GM18507 (cell line): ENCODE results near the gene AIP.

ENCODE experiments used
- DNase-seq: peaks from one replicate; pipeline ENCODE4 v3.0.0; 2011; ENCODE audit warnings: low read depth; ENCODE audit not compliant: insufficient read length; ENCODE audit errors: extremely low spot score
- FAIRE-seq: peaks from 2 replicates; lab custom pipeline; 2011; peaks lifted over from hg19 to GRCh38; lab: Jason Lieb, UNC

The AIP gene

GRCh38 chr11:67522844-67523555 is 40.2 kb downstream of the AIP start, which contains the start of gene CABP2:
CABP2 (minus strand) TSS chr11:67523446; CDS start chr11:67523326, 120 bp downstream.
- DNase-seq (no peak), FAIRE-seq (no peak)

- FAIRE-seq = no peak
Observed at GRCh38 chr11:67523556-67524479, 41.0 kb downstream of the AIP start.

GRCh38 chr11:67524480-67524808 is 41.6 kb downstream of the AIP start:
- FAIRE-seq = no peak
- DNase-seq = no peak

More at GRCh38 chr11:67523556-67524479, 41.0 kb downstream of the AIP start:
- no peak for DNase-seq

- FAIRE-seq (no peak), DNase-seq (no peak)
Observed at GRCh38 chr11:67525275-67525976, 42.6 kb downstream of the AIP start.

GRCh38 chr11:67528376-67528775 is 45.5 kb downstream of the AIP start:
- FAIRE-seq = no peak
- DNase-seq = no peak

DNA sequence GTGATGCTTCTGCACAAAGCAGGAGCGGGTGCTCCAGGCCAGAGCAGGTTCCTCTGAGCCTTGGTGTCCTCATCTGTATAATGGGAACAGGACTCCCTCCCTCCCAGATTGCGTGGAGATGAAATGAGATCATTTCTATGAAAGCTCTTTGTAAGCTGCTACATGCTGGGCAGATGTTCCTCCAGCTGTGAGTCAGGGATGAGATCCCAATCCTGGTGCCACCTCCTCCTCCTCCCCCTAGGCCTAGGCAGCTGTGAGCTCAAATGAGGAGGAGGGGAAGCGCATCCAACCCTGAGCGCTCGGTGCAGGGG is 47.4 kb downstream of the AIP start:
- FAIRE-seq (no peak), DNase-seq (no peak)

GRCh38 chr11:67532889-67533288 is 50.1 kb downstream of the AIP start:
- FAIRE-seq = no peak

DNA sequence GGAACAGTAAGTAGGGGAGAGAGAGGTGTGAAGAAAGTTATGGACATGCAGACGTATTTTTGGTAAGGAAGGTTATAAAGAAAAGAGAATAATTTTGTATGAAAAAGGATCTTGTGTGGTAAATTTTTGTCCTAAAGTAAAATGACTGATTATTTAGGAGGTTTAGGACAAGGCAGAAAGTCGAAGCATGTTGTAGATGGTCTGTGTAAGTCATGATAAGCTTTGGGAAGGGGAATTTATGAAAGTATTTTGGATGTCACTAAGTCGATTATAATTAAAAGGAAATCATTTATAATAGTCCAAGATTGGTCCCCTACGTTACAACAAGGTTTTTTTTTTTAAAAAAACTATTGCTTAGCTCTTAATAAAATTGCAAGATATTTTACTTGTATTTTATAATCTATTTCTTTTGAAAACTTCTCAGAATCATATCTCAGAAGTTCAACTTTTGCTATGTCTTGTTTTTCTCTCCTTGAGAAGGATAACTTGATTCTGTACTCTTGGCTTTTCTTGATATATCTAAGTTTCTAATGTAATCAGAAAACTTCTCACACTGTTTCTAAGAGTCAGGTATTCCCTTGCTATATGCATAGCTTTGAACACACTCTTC is 51.3 kb downstream of the AIP start:
- no peak for DNase-seq
- FAIRE-seq = no peak

More at GRCh38 chr11:67532889-67533288, 50.1 kb downstream of the AIP start:
- no peak for DNase-seq

DNA sequence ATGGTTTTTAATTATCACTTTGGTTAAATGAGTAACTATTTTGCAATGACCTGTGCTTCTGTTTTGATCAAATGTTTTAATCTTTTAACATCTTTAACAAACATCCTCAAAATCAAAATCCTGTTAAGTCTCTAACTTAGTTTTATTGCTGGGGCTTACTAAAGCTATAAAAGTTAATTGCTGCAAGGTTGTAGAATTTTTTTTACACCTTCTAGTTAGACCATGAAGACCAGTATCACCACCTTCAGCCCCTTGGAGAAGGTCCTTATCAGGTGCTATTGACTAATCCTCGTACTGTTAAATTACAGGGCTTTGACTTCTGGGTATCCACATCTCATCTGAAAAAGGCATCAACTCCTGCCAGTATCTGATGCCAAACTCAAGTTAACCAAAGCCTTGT is 52.7 kb downstream of the AIP start:
- DNase-seq (no peak), FAIRE-seq (no peak)

- no peak for FAIRE-seq
Observed at GRCh38 chr11:67538306-67538705, 55.5 kb downstream of the AIP start.

DNA sequence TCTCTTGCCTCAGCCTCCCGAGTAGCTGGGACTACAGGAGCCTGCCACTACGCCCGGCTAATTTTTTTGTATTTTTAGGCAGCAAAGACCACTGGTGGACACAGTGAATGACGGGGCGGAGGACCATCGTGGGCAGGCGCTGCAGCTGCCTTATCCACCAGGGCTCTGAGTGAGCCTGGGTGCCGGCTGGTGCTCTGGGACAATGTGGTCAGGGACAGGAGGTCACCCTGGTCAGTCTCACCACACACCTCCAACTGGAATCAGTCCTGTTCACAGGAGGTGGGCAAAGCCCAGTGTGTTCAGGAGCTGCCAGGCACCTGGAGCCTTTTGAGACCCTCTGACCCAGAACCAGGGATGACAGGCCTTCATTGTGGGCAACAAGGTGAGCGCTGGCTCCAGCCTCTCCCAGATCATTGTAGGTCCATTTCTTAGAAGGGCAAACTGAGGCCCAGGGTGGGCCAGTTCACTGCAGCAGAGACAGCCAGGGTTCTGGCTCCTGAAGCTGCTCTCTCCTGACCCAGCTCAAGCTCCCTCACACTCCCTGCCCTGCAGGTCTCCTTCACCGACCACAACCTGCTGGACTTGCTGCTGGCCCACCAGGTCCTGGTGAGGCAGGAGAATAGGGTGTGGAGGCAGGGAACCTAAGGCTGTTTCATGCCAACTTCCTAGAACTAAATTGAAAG is 56.1 kb downstream of the AIP start:
- no peak for DNase-seq
- no peak for FAIRE-seq

More at GRCh38 chr11:67538306-67538705, 55.5 kb downstream of the AIP start:
- DNase-seq = no peak

- no peak for FAIRE-seq
- no peak for DNase-seq
Observed at GRCh38 chr11:67539550-67539949, 56.7 kb downstream of the AIP start.
